ENCODE data around the gene RPS6KA5.

Gene RPS6KA5

DNA sequence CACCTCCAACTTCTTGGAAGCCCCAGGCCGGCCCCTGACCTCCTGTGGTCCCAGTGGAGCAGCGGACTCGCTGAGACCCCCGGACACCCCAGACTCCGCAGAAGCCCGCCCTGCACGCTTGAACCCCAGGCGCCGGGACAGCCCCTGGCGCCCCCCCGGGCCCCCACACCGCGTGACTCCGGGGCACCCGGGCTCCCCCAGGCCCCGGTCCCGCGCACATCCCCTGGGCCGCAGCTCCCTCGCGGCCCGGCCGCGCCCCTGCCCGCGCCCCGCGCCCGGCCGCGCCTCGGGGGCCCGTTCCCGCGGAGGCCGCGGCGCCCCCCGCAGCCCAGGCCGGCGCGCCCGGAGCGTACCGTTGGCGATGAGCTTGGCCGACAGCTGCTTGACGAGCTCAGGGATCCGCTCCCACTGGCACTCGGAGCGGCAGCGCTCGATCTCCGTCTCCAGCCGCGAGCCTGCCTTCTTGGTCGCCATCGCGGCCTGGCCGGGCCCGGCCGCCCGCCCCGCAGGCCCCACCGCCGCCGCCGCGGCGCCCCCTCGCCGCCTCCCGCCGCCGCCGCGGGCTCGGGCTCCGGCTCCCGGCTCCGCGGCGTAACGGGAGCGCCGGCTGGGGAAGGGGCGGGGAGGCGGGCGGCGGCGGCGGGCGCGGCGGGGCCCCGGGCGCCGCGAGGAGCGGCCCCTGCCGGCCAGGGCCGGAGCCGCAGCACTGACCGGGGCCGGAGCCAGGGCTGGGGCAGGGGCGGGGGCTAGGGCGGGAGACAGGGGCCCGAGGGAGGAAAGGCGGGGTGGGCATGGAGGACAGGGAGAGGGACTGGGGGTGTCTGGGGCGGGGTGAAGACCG lies 244.4 kb downstream of the RPS6KA5 start, which contains the start of gene TTC7B:
Gene TTC7B (minus strand): TSS at position 609 of the 841 bp plus-strand sequence. CDS start 135 bp downstream, at position 474.
- TF ChIP-seq, protein P1, sequence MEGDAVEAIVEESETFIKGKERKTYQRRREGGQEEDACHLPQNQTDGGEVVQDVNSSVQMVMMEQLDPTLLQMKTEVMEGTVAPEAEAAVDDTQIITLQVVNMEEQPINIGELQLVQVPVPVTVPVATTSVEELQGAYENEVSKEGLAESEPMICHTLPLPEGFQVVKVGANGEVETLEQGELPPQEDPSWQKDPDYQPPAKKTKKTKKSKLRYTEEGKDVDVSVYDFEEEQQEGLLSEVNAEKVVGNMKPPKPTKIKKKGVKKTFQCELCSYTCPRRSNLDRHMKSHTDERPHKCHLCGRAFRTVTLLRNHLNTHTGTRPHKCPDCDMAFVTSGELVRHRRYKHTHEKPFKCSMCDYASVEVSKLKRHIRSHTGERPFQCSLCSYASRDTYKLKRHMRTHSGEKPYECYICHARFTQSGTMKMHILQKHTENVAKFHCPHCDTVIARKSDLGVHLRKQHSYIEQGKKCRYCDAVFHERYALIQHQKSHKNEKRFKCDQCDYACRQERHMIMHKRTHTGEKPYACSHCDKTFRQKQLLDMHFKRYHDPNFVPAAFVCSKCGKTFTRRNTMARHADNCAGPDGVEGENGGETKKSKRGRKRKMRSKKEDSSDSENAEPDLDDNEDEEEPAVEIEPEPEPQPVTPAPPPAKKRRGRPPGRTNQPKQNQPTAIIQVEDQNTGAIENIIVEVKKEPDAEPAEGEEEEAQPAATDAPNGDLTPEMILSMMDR (IDR thresholded peaks at IDR 0.05; ENCODE audit: borderline replicate concordance, control extremely low read depth, extremely low read depth, insufficient read depth, missing control alignments) = peak; percentile 62
- in situ Hi-C loops (cut with MboI; ENCODE audit: low sequenced_read_pairs, unreplicated experiment) = no loop called here
- peak; percentile 90 for DNase-seq (ENCODE audit: low spot score)

DNA sequence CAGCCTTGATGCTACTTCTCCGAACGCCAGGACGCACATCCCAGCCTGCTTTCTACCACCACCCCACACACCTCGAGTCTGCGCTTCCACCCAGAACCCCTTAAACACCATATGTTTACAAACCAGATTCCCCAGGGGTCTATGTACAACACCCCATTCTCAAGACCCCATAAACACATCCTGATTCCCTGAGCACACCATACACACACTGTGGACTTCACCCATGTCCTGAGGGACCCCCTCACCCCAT lies 244.9 kb downstream of the RPS6KA5 start:
- in situ Hi-C loops (cut with MboI; ENCODE audit: low sequenced_read_pairs, unreplicated experiment) = no loop called here
- DNase-seq (ENCODE audit: low spot score) = no peak
- TF ChIP-seq, protein P1 (IDR thresholded peaks at IDR 0.05; ENCODE audit: borderline replicate concordance, control extremely low read depth, extremely low read depth, insufficient read depth, missing control alignments) = no peak

DNA sequence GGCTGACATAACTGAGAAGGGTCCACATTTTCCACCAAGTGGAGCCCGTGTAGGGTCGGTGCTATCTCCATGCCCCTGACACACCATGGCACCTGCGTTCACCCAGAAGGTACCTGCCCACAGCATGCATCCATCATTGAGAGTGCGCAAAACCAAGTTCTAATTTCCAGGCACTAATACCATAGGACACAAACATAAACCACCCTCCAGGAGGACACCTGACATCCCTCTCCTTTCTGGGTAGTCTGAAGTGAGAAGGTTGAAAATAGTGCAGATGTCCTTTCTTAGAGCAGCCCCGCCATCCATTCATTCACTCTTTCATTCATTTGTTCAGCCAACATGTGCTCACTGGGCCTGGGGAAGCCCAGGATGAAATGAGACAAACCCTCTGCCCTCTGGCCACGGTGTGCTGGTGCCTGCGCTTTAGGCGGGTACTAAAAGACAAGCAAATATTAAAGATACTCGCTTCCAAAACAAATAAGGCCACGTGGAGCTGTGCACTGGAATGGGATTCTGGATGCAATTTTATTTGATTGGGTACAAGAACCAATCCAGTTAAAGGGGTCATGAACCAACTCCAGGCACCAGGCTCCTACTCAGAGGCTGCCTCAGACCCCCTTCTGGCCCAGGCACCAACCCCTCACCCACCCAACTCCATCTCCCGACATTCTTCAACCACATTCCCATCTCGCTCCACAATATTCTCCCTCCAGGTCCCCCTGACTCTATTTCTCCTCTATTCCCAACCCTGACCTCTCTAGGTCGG lies 245.5 kb downstream of the RPS6KA5 start:
- TF ChIP-seq, protein P1 (IDR thresholded peaks at IDR 0.05; ENCODE audit: borderline replicate concordance, control extremely low read depth, extremely low read depth, insufficient read depth, missing control alignments) = no peak
- in situ Hi-C loops (cut with MboI; ENCODE audit: low sequenced_read_pairs, unreplicated experiment) = no loop called here
- DNase-seq (ENCODE audit: low spot score) = no peak

DNA sequence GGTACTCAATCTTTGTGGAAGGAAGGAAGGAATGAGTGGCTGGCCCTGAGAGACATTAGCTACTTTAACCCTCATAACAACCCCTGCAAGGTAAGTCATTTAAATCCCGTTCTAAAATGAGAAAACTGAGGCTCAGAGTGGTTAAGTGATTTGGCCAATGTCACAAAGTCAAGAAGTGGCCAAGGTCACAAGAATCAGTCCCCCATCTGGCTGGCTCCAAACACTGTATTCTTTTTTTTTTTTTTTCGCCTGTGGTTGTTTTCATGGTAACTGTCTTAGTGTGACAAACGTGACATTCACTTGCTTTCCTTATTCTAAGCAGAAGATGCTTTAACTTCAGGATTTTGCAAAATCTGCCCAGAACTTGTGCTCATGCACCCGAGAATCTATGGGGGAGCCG lies 247.0 kb downstream of the RPS6KA5 start:
- TF ChIP-seq, protein P1 (IDR thresholded peaks at IDR 0.05; ENCODE audit: borderline replicate concordance, control extremely low read depth, extremely low read depth, insufficient read depth, missing control alignments) = no peak
- in situ Hi-C loops (cut with MboI; ENCODE audit: low sequenced_read_pairs, unreplicated experiment) = no loop called here

DNA sequence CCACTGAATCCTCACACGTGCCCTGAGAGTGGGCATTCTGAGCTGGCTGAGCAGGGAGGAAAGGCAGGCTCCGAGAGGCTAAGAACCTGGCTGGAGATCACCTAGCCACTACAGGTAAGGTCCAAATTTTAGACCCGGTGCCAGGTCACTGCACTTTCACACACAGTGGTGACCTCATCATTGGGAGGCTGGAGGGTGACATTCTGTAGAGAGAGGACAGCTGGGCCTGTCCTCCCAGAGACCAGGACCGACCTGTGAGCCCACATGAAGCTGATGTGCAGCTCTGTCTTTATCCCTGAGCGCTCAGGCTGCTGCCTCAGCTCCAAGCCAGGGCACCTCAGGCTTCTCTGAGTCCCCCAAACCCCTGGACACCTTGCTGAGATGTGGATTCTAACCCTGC lies 248.3 kb downstream of the RPS6KA5 start:
- TF ChIP-seq, protein P1 (IDR thresholded peaks at IDR 0.05; ENCODE audit: borderline replicate concordance, control extremely low read depth, extremely low read depth, insufficient read depth, missing control alignments) = no peak
- in situ Hi-C loops (cut with MboI; ENCODE audit: low sequenced_read_pairs, unreplicated experiment) = no loop called here
- no peak for DNase-seq (ENCODE audit: low spot score)

More for the DNA sequence above, 247.0 kb downstream of the RPS6KA5 start:
- DNase-seq (ENCODE audit: low spot score) = no peak

DNA sequence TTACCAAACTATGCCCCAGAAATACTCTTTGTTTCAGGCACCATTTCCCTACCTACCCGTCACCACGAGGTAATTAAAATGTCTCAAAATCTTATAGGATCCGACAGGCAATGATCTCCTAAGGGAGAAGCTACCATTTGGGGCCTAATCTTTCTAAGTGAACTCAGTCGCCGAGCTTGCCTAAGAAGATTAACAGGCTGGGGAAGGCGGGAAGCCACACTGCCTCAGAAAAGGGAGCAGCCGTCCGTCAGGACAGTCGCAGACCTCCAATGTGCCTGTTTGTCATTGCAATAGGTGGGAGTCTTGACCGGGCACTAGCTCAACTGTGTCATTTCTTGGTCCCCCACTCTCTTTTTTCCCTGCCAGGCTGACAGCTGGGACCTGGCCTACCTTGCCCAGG lies 248.8 kb downstream of the RPS6KA5 start:
- in situ Hi-C loops (cut with MboI; ENCODE audit: low sequenced_read_pairs, unreplicated experiment) = no loop called here
- no peak for DNase-seq (ENCODE audit: low spot score)
- TF ChIP-seq, protein P1 (IDR thresholded peaks at IDR 0.05; ENCODE audit: borderline replicate concordance, control extremely low read depth, extremely low read depth, insufficient read depth, missing control alignments) = no peak
